Stimulated activated naive CD4-positive, alpha-beta T cell (primary cell): ENCODE results near the gene TOP3A.

Source experiments
- DNase-seq, 6 experiments: peaks; one replicate each; lab custom pipeline; 2025; lab: John Stamatoyannopoulos, UW

TOP3A gene

DNA sequence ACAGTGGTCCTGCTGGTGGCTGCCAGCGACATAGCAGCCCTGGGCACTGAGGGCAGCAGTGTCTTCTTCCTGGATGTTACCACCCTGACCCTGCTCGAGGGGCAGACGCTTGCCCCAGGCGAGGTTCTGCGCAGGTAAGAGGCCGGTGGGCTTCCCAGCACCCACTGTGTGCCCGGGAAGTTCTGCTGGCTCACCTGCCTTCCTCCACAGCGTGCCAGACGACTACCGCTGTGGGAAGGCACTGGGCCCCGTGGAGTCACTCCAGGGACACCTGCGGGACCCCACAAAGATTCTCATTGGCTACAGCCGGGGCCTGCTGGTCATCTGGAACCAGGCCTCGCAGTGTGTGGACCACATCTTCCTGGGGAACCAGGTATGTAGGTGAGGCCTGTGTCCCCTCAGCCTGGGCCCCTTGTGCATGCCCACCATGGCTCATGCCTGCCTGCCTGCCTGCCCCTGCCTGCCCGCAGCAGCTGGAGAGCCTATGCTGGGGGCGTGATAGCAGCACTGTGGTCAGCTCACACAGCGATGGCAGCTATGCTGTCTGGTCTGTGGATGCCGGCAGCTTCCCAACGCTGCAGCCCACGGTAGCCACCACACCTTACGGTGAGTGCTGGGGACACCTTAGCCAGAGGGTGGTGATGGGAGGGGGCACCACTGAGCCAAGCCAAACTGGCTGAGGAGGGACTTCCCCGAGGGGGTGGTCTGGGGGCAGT is 80.8 kb downstream of the TOP3A start:
- DNase-seq, result no peak

DNA sequence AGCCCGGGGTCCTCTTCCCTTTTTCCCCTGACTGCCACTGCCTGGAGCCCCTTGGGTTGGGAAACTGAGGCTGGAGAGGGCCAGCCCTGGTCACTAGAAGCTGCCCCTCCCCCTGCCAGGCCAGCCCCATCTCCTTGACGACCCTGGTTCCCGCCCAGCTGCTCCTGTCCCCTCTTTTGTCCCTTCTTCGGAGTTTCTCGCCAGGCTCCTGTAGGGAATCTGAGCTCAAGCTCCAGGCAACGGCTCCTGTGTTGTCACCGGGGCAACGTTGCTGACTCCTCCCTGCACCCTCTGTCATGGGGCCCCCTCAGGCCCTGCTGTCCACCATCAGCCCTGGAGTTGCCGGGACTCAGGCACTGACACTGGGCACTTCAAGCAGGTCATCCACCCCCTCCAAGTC is 83.6 kb downstream of the TOP3A start:
- DNase-seq, result no peak

- no peak for DNase-seq
Measured at GRCh38 chr17:18230288-18231141, 84.3 kb downstream of the TOP3A start.

GRCh38 chr17:18229771-18230170 is 85.0 kb downstream of the TOP3A start:
- DNase-seq, result no peak

DNA sequence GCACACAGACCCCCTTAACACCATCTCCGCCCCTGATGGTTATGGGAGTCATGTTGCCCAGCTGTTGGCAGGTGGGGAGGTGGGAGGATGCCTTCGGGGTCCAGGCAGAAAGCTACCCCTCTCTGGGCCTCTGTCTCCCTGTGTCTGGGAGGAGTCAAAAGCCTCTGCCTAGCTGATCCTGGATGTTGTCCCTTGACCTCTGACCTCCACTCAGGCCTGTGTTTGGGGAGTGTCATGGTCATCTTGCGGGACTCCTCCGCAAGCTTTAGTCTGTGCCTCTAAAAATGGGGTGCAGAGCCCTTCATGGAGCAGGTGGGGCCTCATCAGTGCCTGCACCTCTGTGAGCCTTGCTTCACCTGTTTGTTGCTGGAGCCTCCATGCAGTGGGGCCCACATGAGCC is 85.5 kb downstream of the TOP3A start:
- DNase-seq, result no peak

GRCh38 chr17:18228176-18228682 is 86.6 kb downstream of the TOP3A start:
- no peak for DNase-seq

DNA sequence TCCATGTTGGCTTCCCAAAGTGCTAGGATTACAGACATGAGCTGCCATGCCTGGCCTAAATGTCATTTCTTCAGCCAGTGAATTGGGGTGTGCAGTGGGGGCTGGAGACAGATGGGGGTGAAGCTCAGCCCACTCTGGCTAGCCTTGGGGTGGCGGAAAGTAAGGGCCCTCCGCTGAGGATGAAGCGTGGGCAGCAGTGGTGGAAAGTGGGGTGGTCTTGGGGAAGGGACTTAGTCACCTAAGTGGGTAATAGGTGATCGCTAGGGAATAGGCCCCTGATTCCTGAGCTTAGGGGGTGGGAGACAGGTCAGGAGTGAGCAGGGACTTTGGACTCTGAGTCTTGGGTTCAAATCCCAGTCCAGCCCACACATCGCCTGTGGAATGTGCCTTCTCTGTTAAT is 87.2 kb downstream of the TOP3A start:
- DNase-seq, result no peak

- DNase-seq, result no peak
Measured at GRCh38 chr17:18226284-18226945, 88.4 kb downstream of the TOP3A start.

- peak in 3 of 6 experiments; percentile 19 to 68 (median 47) for DNase-seq
Measured at GRCh38 chr17:18225642-18226283, 89.0 kb downstream of the TOP3A start.

DNA sequence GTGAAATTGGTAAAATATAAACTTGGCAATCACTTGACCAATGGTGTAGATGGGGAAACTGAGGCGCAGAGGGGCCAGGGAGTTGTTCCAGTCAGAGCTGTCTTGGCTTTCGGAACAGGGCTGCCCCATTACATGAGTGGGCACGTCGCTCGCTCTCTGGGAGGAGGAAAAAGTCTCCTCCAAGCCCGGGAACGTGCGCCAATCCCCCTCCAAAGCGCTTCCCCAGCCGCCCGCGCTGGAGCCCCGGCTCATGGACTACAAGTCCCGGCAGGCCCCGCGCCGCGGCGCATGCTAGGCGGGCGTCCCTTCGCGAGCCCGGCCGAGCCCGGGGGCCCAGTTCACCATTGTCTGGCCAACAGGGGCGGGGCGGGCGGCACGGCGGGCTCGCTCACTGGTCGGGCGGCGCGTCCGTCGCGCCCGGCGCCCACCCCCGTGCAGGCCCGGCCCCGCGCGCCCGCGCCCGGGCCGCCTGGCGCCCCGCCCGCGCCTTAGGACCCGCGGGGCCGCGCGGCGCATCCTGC is 89.6 kb downstream of the TOP3A start, which contains the start of gene LLGL1:
TSS of gene LLGL1 (plus strand) at position 515 of the 521 bp plus-strand sequence. CDS start 48 bp downstream, outside the sequence.
- peak; percentile 88 to 95 (median 92) for DNase-seq

- no peak for DNase-seq
Measured at GRCh38 chr17:18224387-18225120, 90.2 kb downstream of the TOP3A start.

GRCh38 chr17:18224053-18224386 is 90.8 kb downstream of the TOP3A start:
- DNase-seq, result no peak
